ENCODE results near the gene HOXD13. TPM values are rescaled to one million over a fixed set of nuclear protein-coding genes. Genes with fewer than 3 reads are reported as not detected.

HOXD13 gene
- total RNA-seq, 1 experiment from 2014 or later: 32.7 TPM

- no TSS peak for BruUV-seq (replicated peaks)
- H3K4me1 ChIP-seq (ENCODE audit: insufficient read depth, low read length, poor library complexity, severe bottlenecking): peaks cover 29% of the 10 kb centered on the region
- CTCF ChIA-PET: no interaction called here
- POLR2A ChIA-PET (ENCODE audit: low non-redundant PET): interaction anchor here (0.6 kb wide), 2 partner anchors 381 to 488 kb away, joined by 4 to 23 read pairs; no protein-coding TSS in a partner anchor
- intact Hi-C loops (cut with micrococcal nuclease; ENCODE audit: unreplicated experiment): no loop called here
- H3K27ac ChIP-seq (ENCODE audit: low read depth, low read length, poor library complexity, severe bottlenecking): no peak overlapping the region
- no peak for DNase-seq (ENCODE audit: low spot score)
- no peak overlapping the region for H3K4me3 ChIP-seq (ENCODE audit: low read depth, low read length, poor library complexity, severe bottlenecking)
- no peaks in the 10 kb centered on the region for H3K9me3 ChIP-seq (ENCODE audit: low read depth, low read length, poor library complexity, severe bottlenecking)
- H3K27me3 ChIP-seq (replicated peaks; ENCODE audit: insufficient read depth, low read depth, low read length, poor library complexity): no peaks in the 10 kb centered on the region
- H3K36me3 ChIP-seq (ENCODE audit: insufficient read depth, low read length, poor library complexity, severe bottlenecking): no peaks in the 10 kb centered on the region
- TF ChIP-seq EZH2 (IDR thresholded peaks at IDR 0.05; ENCODE audit: borderline replicate concordance, low read depth, low read length, poor library complexity, severe bottlenecking): no peak
- no peak for TF ChIP-seq CTCF (conservative IDR thresholded peaks at IDR 0.05; ENCODE audit: low read depth, low read length)
These were observed 9.9 kb downstream of the HOXD13 start for GRCh38 chr2:176102309-176102866.

DNA sequence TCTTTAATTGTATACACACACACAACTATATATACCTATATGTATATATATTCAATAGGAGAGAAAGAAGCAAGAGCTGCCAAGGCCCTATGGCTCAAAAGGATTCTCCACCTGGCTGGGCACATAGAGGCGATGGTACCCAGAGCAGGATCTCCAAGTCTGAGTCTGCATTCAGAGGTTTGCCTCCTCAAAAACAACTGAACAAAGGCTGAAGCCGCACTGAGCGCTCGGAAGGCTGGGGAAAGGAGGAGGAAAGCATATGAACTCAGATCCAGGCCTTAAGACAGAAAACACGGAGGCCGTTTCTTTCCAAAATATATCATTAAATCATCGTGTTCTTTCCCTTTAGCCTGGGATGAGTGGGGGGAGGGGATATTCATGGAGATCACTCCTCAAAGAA lies 10.7 kb downstream of the HOXD13 start:
- Histone ChIP-seq H3K36me3 (ENCODE audit: insufficient read depth, low read length, poor library complexity, severe bottlenecking) (no peaks in the 10 kb centered on the region), H3K4me1 (ENCODE audit: insufficient read depth, low read length, poor library complexity, severe bottlenecking) (peaks cover 29% of the 10 kb centered on the region), H3K27me3 (replicated peaks; ENCODE audit: insufficient read depth, low read depth, low read length, poor library complexity) (no peaks in the 10 kb centered on the region), H3K9me3 (ENCODE audit: low read depth, low read length, poor library complexity, severe bottlenecking) (no peaks in the 10 kb centered on the region), H3K27ac (ENCODE audit: low read depth, low read length, poor library complexity, severe bottlenecking) (peak overlapping the region; percentile 94), H3K4me3 (ENCODE audit: low read depth, low read length, poor library complexity, severe bottlenecking) (peak overlapping the region; percentile 73)
- ChIA-PET CTCF (no interaction called here), POLR2A (ENCODE audit: low non-redundant PET) (interaction anchor here (0.6 kb wide), 1 partner anchor 381 kb away, joined by 4 read pairs; no protein-coding TSS in a partner anchor)
- TSS peak; percentile 90 for BruUV-seq (replicated peaks)
- DNase-seq (ENCODE audit: low spot score): peak; percentile 28
- intact Hi-C loops (cut with micrococcal nuclease; ENCODE audit: unreplicated experiment): no loop called here
- no peak for TF ChIP-seq CTCF (conservative IDR thresholded peaks at IDR 0.05; ENCODE audit: low read depth, low read length)

- DNase-seq (ENCODE audit: low spot score): peak; percentile 75
- peaks cover under 1% of the 10 kb centered on the region for H3K36me3 ChIP-seq (ENCODE audit: insufficient read depth, low read length, poor library complexity, severe bottlenecking)
- peak overlapping the region; percentile 94 for H3K27ac ChIP-seq (ENCODE audit: low read depth, low read length, poor library complexity, severe bottlenecking)
- ChIA-PET CTCF (interaction anchor here (0.7 kb wide), 2 partner anchors 774 to 988 kb away, joined by 3 to 8 read pairs; no protein-coding TSS in a partner anchor), POLR2A (ENCODE audit: low non-redundant PET) (no interaction called here)
- BruUV-seq (replicated peaks): no TSS peak
- intact Hi-C loops (cut with micrococcal nuclease; ENCODE audit: unreplicated experiment): no loop called here
- H3K4me1 ChIP-seq (ENCODE audit: insufficient read depth, low read length, poor library complexity, severe bottlenecking): peaks cover 29% of the 10 kb centered on the region
- peak overlapping the region; percentile 73 for H3K4me3 ChIP-seq (ENCODE audit: low read depth, low read length, poor library complexity, severe bottlenecking)
- no peaks in the 10 kb centered on the region for H3K9me3 ChIP-seq (ENCODE audit: low read depth, low read length, poor library complexity, severe bottlenecking)
- TF ChIP-seq EZH2 (IDR thresholded peaks at IDR 0.05; ENCODE audit: borderline replicate concordance, low read depth, low read length, poor library complexity, severe bottlenecking): no peak
- no peak for TF ChIP-seq CTCF (conservative IDR thresholded peaks at IDR 0.05; ENCODE audit: low read depth, low read length)
- no peaks in the 10 kb centered on the region for H3K27me3 ChIP-seq (replicated peaks; ENCODE audit: insufficient read depth, low read depth, low read length, poor library complexity)
These were observed 11.3 kb downstream of the HOXD13 start for GRCh38 chr2:176103742-176104315.
